Measurements from ENCODE around the gene DNAI4.

Gene DNAI4

GRCh38 chr1:66947267-66947666 lies 22.6 kb upstream of the DNAI4 start:
- no peak for TF ChIP-seq CTCF (IDR thresholded peaks at IDR 0.05)
- Histone ChIP-seq H3K4me3 (no peak overlapping the region), H3K27ac (no peak overlapping the region)
- DNase-seq (ENCODE audit: low spot score): no peak

GRCh38 chr1:66945316-66945715 lies 20.7 kb upstream of the DNAI4 start:
- H3K4me3 ChIP-seq: no peak overlapping the region
- no peak overlapping the region for H3K27ac ChIP-seq
- no peak for TF ChIP-seq CTCF (IDR thresholded peaks at IDR 0.05)
- no peak for DNase-seq (ENCODE audit: low spot score)

- Histone ChIP-seq H3K27ac (peak overlapping the region; percentile 67 to 79), H3K4me3 (no peak overlapping the region)
- no peak for TF ChIP-seq CTCF (IDR thresholded peaks at IDR 0.05)
- no peak for DNase-seq (ENCODE audit: low spot score)
Observed at GRCh38 chr1:66944330-66945274, 19.9 kb upstream of the DNAI4 start.

DNA sequence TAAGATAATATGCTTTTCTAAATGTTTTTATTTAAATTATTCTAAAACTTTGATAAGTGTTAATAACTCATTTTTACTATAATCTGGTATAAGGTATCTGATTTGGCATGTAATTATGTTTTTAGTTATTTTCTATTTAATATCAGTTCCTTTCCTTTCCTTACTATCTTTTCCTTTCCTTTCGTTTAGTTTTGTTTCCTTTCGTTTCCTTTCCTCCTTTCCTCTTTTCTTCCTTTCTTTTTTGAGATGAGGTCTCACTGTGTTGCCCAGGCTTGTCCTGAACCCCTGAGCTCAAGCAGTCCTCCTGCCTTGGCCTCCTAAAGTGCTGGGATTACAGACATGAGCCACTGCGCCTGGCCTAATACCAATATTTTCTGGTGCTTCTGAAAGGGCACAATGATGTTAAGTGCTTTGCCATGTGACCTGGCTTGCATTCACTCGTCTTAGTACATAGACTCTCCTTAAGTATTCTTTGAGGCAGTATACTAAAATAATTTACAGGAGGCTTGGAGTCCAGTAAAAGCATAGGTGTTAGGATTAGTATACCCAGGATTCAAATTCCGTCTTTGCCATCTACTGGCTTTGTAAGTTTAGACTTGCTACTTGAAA lies 18.8 kb upstream of the DNAI4 start:
- H3K27ac ChIP-seq: peak overlapping the region; percentile 29 to 67
- no peak for TF ChIP-seq CTCF (IDR thresholded peaks at IDR 0.05)

DNA sequence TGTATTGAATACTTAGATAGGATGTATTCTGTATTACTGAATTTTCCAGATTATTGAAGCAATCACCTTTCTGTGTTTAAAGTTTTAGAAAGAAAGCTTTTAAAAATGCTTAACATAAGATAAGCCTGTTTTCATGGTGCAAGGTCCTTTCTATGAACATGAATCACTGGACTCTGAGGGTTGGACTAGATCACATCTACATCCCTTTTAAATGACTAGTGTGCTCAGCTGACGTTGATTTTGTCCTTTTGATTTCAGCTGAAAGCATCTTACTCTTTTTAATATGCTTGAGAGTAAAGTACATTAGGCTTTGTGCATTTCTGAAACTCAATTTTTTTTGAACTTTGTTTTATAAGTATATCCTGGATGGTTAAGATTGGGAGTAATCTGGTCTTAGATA lies 16.3 kb upstream of the DNAI4 start:
- Histone ChIP-seq H3K27ac (no peak overlapping the region), H3K4me3 (no peak overlapping the region)
- no peak for TF ChIP-seq CTCF (IDR thresholded peaks at IDR 0.05)
- no peak for DNase-seq (ENCODE audit: low spot score)

More for the DNA sequence above, 18.8 kb upstream of the DNAI4 start:
- no peak overlapping the region for H3K4me3 ChIP-seq
- DNase-seq (ENCODE audit: low spot score): no peak

DNA sequence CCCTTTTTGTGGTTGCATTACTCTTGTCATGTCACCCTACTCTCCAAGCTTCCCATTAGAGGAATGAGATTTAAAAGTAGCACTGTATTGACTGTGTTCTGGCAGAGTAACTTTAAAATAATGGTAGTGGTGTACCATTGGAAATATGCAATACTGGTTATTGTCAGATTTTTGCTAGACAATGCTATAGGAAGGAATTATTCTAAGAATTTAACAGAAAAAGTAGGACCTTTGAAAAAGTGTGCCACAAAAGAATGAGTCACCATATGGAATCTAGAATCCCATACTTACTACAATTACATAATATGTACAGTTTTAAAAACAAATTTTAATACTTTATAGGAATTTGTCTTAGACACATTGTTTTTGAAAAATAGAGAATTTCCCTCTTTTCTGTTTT lies 14.0 kb upstream of the DNAI4 start:
- Histone ChIP-seq H3K4me3 (no peak overlapping the region), H3K27ac (no peak overlapping the region)
- TF ChIP-seq CTCF (IDR thresholded peaks at IDR 0.05): no peak
- DNase-seq (ENCODE audit: low spot score): no peak

Data from coronary artery (tissue), 2 donors.